Stimulated activated CD4-positive, alpha-beta T cell treated with anti-CD3 and anti-CD28 coated beads, Interleukin-2, amount 100 ng/mL, for 48 hours (primary cell): ENCODE data around the gene LARP4.

ENCODE experiments used
- DNase-seq, 2 donors: peaks; one replicate each; pipeline ENCODE4 v3.0.0-alpha.2; 2020

LARP4 gene

DNA sequence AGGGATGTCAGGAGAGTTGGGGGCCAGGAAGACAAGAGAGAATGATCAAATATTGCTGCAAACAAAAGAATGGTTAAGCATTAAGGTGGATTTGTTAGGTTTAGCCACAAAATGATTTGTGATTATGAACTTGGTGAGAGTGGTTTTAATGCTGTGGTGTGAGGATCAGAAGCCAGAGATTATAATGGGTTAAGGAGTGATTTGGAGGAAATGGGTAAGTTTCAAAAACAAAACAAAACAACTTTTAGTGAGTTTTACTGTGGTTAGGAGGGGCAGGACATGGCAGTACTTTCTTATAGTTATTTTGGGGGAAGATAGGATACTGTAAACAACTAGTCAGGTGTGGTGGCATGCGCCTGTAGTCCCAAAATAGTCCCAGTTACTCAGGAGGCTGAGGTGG is 128.1 kb downstream of the LARP4 start:
- no peak for DNase-seq

DNA sequence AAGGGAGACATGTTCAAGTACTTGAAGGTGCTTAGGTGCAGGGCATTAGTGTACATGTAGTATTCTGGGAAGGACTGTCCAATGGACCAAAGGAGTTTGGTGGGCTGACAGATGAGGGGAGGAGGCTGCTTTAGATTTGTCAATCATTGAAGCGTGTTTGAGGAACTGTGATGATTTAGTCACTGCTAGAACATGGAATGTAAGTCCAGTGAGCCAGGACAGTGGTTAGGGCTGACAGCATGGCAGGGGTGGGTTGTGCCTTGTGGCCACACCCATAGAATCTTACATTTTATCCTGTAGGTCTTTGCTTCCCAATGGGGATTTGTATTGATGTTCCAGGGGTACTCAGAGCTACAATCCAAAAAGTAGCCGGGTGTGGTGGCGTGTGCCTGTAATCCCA is 128.7 kb downstream of the LARP4 start:
- DNase-seq, result no peak
